T-cell (primary cell): ENCODE results near the gene MARCHF11. TPM values are rescaled to one million over a fixed set of nuclear protein-coding genes. Genes with fewer than 3 reads are reported as not detected.

Source experiments
- ATAC-seq, 4 experiments: fragments of 200-7000 bp in 3 of 4; fragments of 150-1000 bp in 1 of 4; cut with Tn5 transposase; replicated peaks in 1 of 4; 1 replicate in 3 of 4; 2 replicates in 1 of 4; pipeline ENCODE4 v1.10.0; 2021; ENCODE audit warnings: moderate library complexity in 3 of 4, mild to moderate bottlenecking in 2 of 4, moderate number of reproducible peaks in 1 of 4
- CTCF ChIA-PET, 2 donors: fragments of 300-600 bp; sonication (Branson Sonifier 250); formaldehyde crosslinking; loops; one replicate each; lab custom pipeline; 2022; ENCODE audit warnings: antibody characterized with exemption in 2 of 2; lab: Charles Lee
- POLR2A ChIA-PET, 2 donors: fragments of 300-600 bp; sonication (Branson Sonifier 250); formaldehyde crosslinking; loops; one replicate each; lab custom pipeline; 2022; ENCODE audit warnings: antibody characterized with exemption in 2 of 2; lab: Charles Lee
- DNase-seq, 35 experiments: peaks; one replicate each; pipeline versions ENCODE4 v3.0.0 to v3.0.0-alpha.2; 2013 to 2023
- H3K27ac ChIP-seq: one replicate; pipeline ENCODE4 v1.5.1; 2013; ENCODE audit warnings: low read length
- H3K27me3 ChIP-seq, 2 experiments: replicated peaks in 1 of 2; 1 replicate in 1 of 2; 2 replicates in 1 of 2; pipeline versions ENCODE4 v1.6.1 to v1.7.0; 2013; ENCODE audit warnings: low read length in 1 of 2, mixed read lengths in 1 of 2; ENCODE audit not compliant: control insufficient read depth in 2 of 2, insufficient read depth in 2 of 2; ENCODE audit errors: extremely low read depth in 1 of 2
- H3K36me3 ChIP-seq, 2 donors: 1 replicate in 1 of 2; 2 replicates in 1 of 2; pipeline versions ENCODE4 v1.6.1 to v1.7.0; 2013; ENCODE audit warnings: low read length in 1 of 2; ENCODE audit not compliant: control insufficient read depth in 2 of 2, insufficient read depth in 1 of 2; ENCODE audit errors: extremely low read depth in 1 of 2
- H3K4me1 ChIP-seq, 2 experiments: 1 replicate in 1 of 2; 2 replicates in 1 of 2; pipeline versions ENCODE4 v1.6.1 to v1.7.0; 2013; ENCODE audit warnings: low read length in 2 of 2, mixed read lengths in 1 of 2; ENCODE audit not compliant: insufficient read depth in 2 of 2, control insufficient read depth in 1 of 2; ENCODE audit errors: extremely low read depth in 1 of 2
- H3K4me3 ChIP-seq, 2 donors: 1 replicate in 1 of 2; 2 replicates in 1 of 2; pipeline versions ENCODE4 v1.5.1 to v1.7.0; 2013; ENCODE audit warnings: mild to moderate bottlenecking in 2 of 2, low read length in 1 of 2, moderate library complexity in 1 of 2; ENCODE audit not compliant: control insufficient read depth in 1 of 2; ENCODE audit errors: extremely low read depth in 1 of 2
- H3K9me3 ChIP-seq: 2 replicates; pipeline ENCODE4 v1.7.0; 2013
- H3K27ac Mint-ChIP-seq, 2 donors: one replicate each; pipeline ENCODE4 v1.8.0; 2020 to 2021; ENCODE audit warnings: mild to moderate bottlenecking in 2 of 2, mixed read lengths in 2 of 2
- H3K27me3 Mint-ChIP-seq, 2 donors: one replicate each; pipeline ENCODE4 v1.8.0; 2021 to 2022; ENCODE audit warnings: mixed read lengths in 2 of 2
- H3K36me3 Mint-ChIP-seq: one replicate; pipeline ENCODE4 v1.8.0; 2021; ENCODE audit warnings: mixed read lengths
- H3K4me1 Mint-ChIP-seq, 3 donors: one replicate each; pipeline ENCODE4 v1.8.0; 2020 to 2022; ENCODE audit warnings: mixed read lengths in 3 of 3, mild to moderate bottlenecking in 1 of 3
- H3K4me3 Mint-ChIP-seq, 3 donors: one replicate each; pipeline ENCODE4 v1.8.0; 2020 to 2022; ENCODE audit warnings: mild to moderate bottlenecking in 3 of 3, mixed read lengths in 3 of 3, moderate library complexity in 3 of 3
- H3K9me3 Mint-ChIP-seq, 3 donors: one replicate each; pipeline ENCODE4 v1.8.0; 2020 to 2022; ENCODE audit warnings: mixed read lengths in 3 of 3
- WGBS: methylation state at CpG from one replicate; pipeline ENCODE4 v1.1.5; 2013; ENCODE audit warnings: missing lambda C conversion rate; ENCODE audit not compliant: insufficient coverage; 5-methylcytosine and 5-hydroxymethylcytosine counted together
- total RNA-seq, 35 experiments: library from RNA in 6 of 35; stranded (reverse) in 6 of 35; fragments of 120-200 nt in 1 of 35; gene quantifications; one replicate each; pipeline versions ENCODE4 v1.2.1 to v1.2.4 and lab custom pipeline; 2013 to 2026

Gene MARCHF11
- total RNA-seq, 5 donors from 2014 or later (not counting 1 experiment from before 2014, with no cell fraction given): not detected

DNA sequence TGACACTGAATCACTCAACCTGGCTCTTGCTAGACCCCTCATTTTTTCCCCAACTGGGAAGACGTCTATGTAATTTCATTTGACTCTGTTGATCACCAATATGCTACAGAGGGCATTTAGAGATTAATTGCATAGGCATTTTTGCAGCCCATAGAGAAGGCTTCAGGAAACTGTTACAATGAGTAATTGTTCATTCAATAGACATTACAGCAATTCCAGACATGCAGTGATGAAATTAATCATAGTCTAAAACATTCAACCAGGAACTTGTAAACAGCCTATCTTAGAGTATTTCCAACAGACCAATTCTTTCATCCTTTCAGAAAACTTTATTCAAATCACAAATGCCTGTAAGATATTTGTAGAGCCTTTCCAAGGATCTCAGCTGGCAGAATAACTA is 122.3 kb downstream of the MARCHF11 start:
- no peak overlapping the region for H3K4me3 ChIP-seq
- POLR2A ChIA-PET: no interaction called here
- DNase-seq (no peak), ATAC-seq (no peak)
- Mint-ChIP-seq H3K27me3 (peaks cover 0 to 4% of the 10 kb centered on the region in 2 donors), H3K27ac (no peak overlapping the region), H3K4me1 (no peaks in the 10 kb centered on the region), H3K9me3 (peaks cover 5 to 17% (median 6%) of the 10 kb centered on the region in 3 donors), H3K36me3 (no peaks in the 10 kb centered on the region), H3K4me3 (no peak overlapping the region)
- no CpG with 5 or more reads among the region's 1 CpG for WGBS
- no peaks in the 10 kb centered on the region for H3K27me3 ChIP-seq
- H3K27ac ChIP-seq: no peak overlapping the region
- H3K4me1 ChIP-seq: no peaks in the 10 kb centered on the region
- H3K9me3 ChIP-seq: no peaks in the 10 kb centered on the region
- no peaks in the 10 kb centered on the region for H3K36me3 ChIP-seq
- CTCF ChIA-PET: no interaction called here

DNA sequence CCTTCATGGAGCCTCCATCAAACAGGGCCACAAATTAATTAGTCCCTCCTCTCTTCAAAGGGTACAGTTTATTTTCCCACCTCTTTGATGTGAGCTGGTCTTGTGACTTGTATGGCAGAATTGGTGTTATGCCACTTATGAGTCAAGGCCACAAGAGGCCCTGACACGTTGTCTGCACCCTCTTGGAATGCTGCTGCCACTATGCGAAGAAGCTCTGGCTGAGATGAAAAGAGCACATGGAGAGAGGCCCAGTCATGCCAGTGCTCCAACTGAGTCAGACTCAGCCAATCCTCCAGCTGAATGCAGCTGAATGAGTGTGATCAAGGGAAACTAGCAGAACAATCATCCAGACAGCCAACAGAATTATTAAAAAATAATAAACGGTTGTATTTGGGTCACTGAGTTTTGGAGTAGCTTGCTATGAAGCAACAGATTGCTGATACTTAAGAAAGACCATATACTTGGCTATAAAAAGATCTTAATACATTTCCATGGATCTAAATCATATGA is 128.3 kb downstream of the MARCHF11 start:
- 70% methylated on average over 2 of the region's 3 CpGs for WGBS
- no peak overlapping the region for H3K4me3 Mint-ChIP-seq
- DNase-seq (no peak), ATAC-seq (no peak)
- no peaks in the 10 kb centered on the region for H3K9me3 ChIP-seq
- H3K4me1 Mint-ChIP-seq: no peaks in the 10 kb centered on the region
- no peak overlapping the region for H3K27ac ChIP-seq
- no peaks in the 10 kb centered on the region for H3K27me3 Mint-ChIP-seq
- peaks cover 3 to 12% (median 8%) of the 10 kb centered on the region in 3 donors for H3K9me3 Mint-ChIP-seq
- H3K36me3 Mint-ChIP-seq: no peaks in the 10 kb centered on the region
- no peak overlapping the region for H3K4me3 ChIP-seq
- no peak overlapping the region for H3K27ac Mint-ChIP-seq
- H3K27me3 ChIP-seq: no peaks in the 10 kb centered on the region
- CTCF ChIA-PET: interaction anchor here in 1 of 2 donors (0.6 kb wide), 1 partner anchor 1155 kb away, joined by 4 read pairs; no protein-coding TSS in a partner anchor
- no peaks in the 10 kb centered on the region for H3K36me3 ChIP-seq
- POLR2A ChIA-PET: no interaction called here
- H3K4me1 ChIP-seq: no peaks in the 10 kb centered on the region

GRCh38 chr5:16050414-16050813 is 129.2 kb downstream of the MARCHF11 start:
- ChIA-PET CTCF (no interaction called here), POLR2A (no interaction called here)
- H3K36me3 ChIP-seq: no peaks in the 10 kb centered on the region
- Mint-ChIP-seq H3K9me3 (peaks cover 3 to 14% (median 8%) of the 10 kb centered on the region in 3 donors), H3K36me3 (no peaks in the 10 kb centered on the region), H3K27ac (no peak overlapping the region), H3K4me3 (no peak overlapping the region), H3K27me3 (no peaks in the 10 kb centered on the region), H3K4me1 (no peaks in the 10 kb centered on the region)
- no peaks in the 10 kb centered on the region for H3K9me3 ChIP-seq
- no peak overlapping the region for H3K27ac ChIP-seq
- no peak overlapping the region for H3K4me3 ChIP-seq
- no peaks in the 10 kb centered on the region for H3K4me1 ChIP-seq
- DNase-seq: no peak
- no peak for ATAC-seq
- no peaks in the 10 kb centered on the region for H3K27me3 ChIP-seq
- no CpG with 5 or more reads among the region's 1 CpG for WGBS

GRCh38 chr5:16049761-16050160 is 129.8 kb downstream of the MARCHF11 start:
- H3K4me3 Mint-ChIP-seq: no peak overlapping the region
- H3K9me3 Mint-ChIP-seq: peaks cover 3 to 14% (median 6%) of the 10 kb centered on the region in 3 donors
- no peak for DNase-seq
- no peaks in the 10 kb centered on the region for H3K4me1 Mint-ChIP-seq
- Histone ChIP-seq H3K4me1 (no peaks in the 10 kb centered on the region), H3K9me3 (no peaks in the 10 kb centered on the region), H3K36me3 (no peaks in the 10 kb centered on the region), H3K27ac (no peak overlapping the region), H3K4me3 (no peak overlapping the region), H3K27me3 (no peaks in the 10 kb centered on the region)
- no CpG with 5 or more reads among the region's 1 CpG for WGBS
- CTCF ChIA-PET: no interaction called here
- POLR2A ChIA-PET: no interaction called here
- no peaks in the 10 kb centered on the region for H3K27me3 Mint-ChIP-seq
- H3K27ac Mint-ChIP-seq: no peak overlapping the region
- no peak for ATAC-seq
- no peaks in the 10 kb centered on the region for H3K36me3 Mint-ChIP-seq

DNA sequence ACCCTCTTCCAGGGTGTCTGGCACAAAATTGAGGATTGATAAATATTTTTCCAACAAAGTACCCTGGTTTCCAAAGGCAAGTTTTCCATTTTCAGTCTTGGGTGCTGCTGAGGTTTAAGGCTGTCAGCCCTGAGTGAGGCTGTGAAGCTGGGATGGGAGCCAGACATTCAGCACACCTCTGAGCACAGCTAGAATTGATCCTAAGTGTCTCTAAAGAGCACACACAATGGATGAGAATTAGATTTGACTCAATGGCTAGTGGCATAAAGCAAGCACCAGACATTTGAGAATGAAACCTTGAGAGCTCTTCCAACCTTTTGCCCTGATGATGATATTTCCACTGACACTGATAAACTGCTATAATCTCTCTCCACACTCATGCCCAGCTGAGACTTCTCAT is 131.5 kb downstream of the MARCHF11 start:
- H3K9me3 ChIP-seq: no peaks in the 10 kb centered on the region
- Mint-ChIP-seq H3K9me3 (peaks cover 2 to 9% (median 5%) of the 10 kb centered on the region in 3 donors), H3K36me3 (no peaks in the 10 kb centered on the region), H3K27me3 (peaks cover 0 to 3% of the 10 kb centered on the region in 2 donors), H3K4me3 (no peak overlapping the region), H3K4me1 (no peaks in the 10 kb centered on the region), H3K27ac (no peak overlapping the region)
- ATAC-seq (no peak), DNase-seq (no peak)
- H3K27me3 ChIP-seq: no peaks in the 10 kb centered on the region
- H3K4me3 ChIP-seq: no peak overlapping the region
- H3K36me3 ChIP-seq: no peaks in the 10 kb centered on the region
- no peaks in the 10 kb centered on the region for H3K4me1 ChIP-seq
- CTCF ChIA-PET: no interaction called here
- no peak overlapping the region for H3K27ac ChIP-seq
- POLR2A ChIA-PET: no interaction called here

- no peak overlapping the region for H3K27ac Mint-ChIP-seq
- no peak overlapping the region for H3K4me3 Mint-ChIP-seq
- no peaks in the 10 kb centered on the region for H3K27me3 ChIP-seq
- H3K4me3 ChIP-seq: no peak overlapping the region
- H3K4me1 Mint-ChIP-seq: no peaks in the 10 kb centered on the region
- no peaks in the 10 kb centered on the region for H3K36me3 Mint-ChIP-seq
- ATAC-seq (no peak), DNase-seq (no peak)
- H3K36me3 ChIP-seq: no peaks in the 10 kb centered on the region
- peaks cover 3 to 18% (median 11%) of the 10 kb centered on the region in 3 donors for H3K9me3 Mint-ChIP-seq
- no peaks in the 10 kb centered on the region for H3K4me1 ChIP-seq
- peaks cover 0 to 3% of the 10 kb centered on the region in 2 donors for H3K27me3 Mint-ChIP-seq
- no peak overlapping the region for H3K27ac ChIP-seq
- WGBS: no CpG with 5 or more reads among the region's 5 CpGs
- no peaks in the 10 kb centered on the region for H3K9me3 ChIP-seq
- ChIA-PET CTCF (no interaction called here), POLR2A (interaction anchor here in 1 of 2 donors (1.1 kb wide), 1 partner anchor 49 kb away, joined by 3 read pairs; no protein-coding TSS in a partner anchor)
Measured at GRCh38 chr5:16043349-16043965, 136.1 kb downstream of the MARCHF11 start.
